OCI-LY7 (cell line): Measurements from ENCODE around the gene NWD2.

Source experiments
- EZH2phosphoT487 ChIP-seq: fragments of 200-600 bp; sonication (generic); IDR thresholded peaks from 2 replicates; pipeline ENCODE4 v1.6.1; 2018; ENCODE audit warnings: low read depth, borderline replicate concordance, mild to moderate bottlenecking, mixed run types, antibody characterized with exemption, low read length, moderate library complexity, mixed read lengths
- TF ChIP-seq, protein P1 (sequence below): fragments of 200-600 bp; sonication (generic); conservative IDR thresholded peaks from 2 replicates; pipeline ENCODE4 v1.5.1; 2014; ENCODE audit warnings: mild to moderate bottlenecking, antibody characterized with exemption, low read length, moderate library complexity, mixed read lengths

DNA sequence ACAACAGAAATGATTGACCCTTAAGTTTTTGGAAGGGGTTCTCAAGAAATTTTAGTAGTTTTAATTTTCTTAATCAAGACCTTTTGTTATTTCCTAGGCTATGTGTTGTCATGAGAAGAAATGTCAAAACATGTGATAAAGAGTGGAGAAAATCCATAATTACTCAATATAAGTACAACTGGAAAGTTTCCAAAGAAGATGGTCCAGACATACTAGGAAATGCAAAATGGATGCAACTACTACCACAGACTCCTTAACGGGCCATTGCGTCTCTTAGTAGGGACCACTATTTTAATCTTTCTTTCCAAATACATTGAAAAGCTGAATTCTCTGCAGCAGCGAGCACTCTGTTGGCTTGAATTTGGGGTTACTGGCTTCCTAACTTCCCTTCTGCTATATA, 148.8 kb downstream of the NWD2 start:
- TF ChIP-seq, protein P1, sequence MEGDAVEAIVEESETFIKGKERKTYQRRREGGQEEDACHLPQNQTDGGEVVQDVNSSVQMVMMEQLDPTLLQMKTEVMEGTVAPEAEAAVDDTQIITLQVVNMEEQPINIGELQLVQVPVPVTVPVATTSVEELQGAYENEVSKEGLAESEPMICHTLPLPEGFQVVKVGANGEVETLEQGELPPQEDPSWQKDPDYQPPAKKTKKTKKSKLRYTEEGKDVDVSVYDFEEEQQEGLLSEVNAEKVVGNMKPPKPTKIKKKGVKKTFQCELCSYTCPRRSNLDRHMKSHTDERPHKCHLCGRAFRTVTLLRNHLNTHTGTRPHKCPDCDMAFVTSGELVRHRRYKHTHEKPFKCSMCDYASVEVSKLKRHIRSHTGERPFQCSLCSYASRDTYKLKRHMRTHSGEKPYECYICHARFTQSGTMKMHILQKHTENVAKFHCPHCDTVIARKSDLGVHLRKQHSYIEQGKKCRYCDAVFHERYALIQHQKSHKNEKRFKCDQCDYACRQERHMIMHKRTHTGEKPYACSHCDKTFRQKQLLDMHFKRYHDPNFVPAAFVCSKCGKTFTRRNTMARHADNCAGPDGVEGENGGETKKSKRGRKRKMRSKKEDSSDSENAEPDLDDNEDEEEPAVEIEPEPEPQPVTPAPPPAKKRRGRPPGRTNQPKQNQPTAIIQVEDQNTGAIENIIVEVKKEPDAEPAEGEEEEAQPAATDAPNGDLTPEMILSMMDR = no peak
- no peak for TF ChIP-seq EZH2phosphoT487
